ENCODE measurements around the gene RPL36A. TPM values are rescaled to one million over a fixed set of nuclear protein-coding genes. Genes with fewer than 3 reads are reported as not detected.
A peak's percentile ranks its signal among the peaks of the same experiment; 100 is the strongest.

RPL36A gene
- total and polyA plus RNA-seq, 9 of the 15 experiments (the other 6 are each of a cell fraction or from before 2014, with no cell fraction given): 412 to 4,539 (median 3,209) TPM

DNA sequence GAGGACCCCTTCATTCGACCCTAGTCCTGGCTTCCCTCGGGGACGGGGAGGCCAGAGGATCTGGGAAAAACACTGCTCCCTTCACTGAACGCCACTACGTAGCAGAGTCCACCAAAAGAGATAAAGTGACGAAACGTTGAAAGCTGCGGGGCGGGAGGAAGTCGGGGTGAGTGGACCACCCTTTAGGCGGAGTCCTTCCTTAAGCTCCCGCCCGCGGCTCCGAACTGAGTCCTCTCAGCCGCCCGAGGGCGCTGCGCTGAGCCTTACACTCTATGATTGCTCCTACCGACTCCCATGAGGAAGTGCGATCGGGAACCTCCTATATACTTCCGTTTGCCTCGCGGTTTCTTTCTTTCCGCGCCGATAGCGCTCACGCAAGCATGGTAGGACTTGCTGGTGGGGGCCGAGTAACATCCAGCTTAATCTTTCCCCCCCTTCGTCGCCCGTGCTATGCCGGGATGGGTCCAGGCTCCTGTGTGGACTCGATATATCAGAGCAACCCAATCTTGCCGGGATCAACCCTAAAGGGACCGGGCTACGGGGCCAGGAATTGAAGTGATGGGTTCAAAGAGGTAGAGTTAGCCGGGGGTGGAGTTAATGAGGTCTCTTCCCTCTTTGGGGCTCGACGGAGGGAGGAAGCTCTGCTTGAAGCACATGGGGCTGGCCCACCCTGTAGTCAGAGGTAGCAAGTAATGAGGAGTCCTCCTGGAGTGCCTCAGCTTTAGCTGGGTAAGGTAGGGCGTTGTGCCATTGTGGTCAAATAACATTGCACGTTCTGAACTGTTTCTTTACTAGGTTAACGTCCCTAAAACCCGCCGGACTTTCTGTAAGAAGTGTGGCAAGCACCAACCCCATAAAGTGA is at the start of gene RPL36A (continued):
- TF ChIP-seq ZNF408 (CRISPR knock-in tag; IDR thresholded peaks at IDR 0.05; ENCODE audit: low read depth): no peak
- peak; percentile 97 for TF ChIP-seq RBFOX2 (IDR thresholded peaks at IDR 0.05; ENCODE audit: low read depth, low read length)
- TF ChIP-seq, protein P1, sequence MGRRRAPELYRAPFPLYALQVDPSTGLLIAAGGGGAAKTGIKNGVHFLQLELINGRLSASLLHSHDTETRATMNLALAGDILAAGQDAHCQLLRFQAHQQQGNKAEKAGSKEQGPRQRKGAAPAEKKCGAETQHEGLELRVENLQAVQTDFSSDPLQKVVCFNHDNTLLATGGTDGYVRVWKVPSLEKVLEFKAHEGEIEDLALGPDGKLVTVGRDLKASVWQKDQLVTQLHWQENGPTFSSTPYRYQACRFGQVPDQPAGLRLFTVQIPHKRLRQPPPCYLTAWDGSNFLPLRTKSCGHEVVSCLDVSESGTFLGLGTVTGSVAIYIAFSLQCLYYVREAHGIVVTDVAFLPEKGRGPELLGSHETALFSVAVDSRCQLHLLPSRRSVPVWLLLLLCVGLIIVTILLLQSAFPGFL (CRISPR knock-in tag; IDR thresholded peaks at IDR 0.05): 0 out of 2 replicates have a peak, but pooled peaks have one; percentile 73
- no peak for TF ChIP-seq HSF4 (CRISPR knock-in tag; IDR thresholded peaks at IDR 0.05; ENCODE audit: borderline replicate concordance)
- 0 out of 2 replicates have a peak, but pooled peaks have one; percentile 63 for TF ChIP-seq HNRNPUL1 (IDR thresholded peaks at IDR 0.05; ENCODE audit: low read length)
- TF ChIP-seq SPI1 (IDR thresholded peaks at IDR 0.05; ENCODE audit: borderline replicate concordance, low read depth, low read length): peak; percentile 96
- TF ChIP-seq NONO (IDR thresholded peaks at IDR 0.05; ENCODE audit: low read depth in 2 of 2, low read length in 1 of 2): 0 out of 4 replicates have a peak, but pooled peaks of 1 of the 2 experiments have one; percentile 35
- TF ChIP-seq EP300 (IDR thresholded peaks at IDR 0.05; ENCODE audit: low read length): peak; percentile 14
- TF ChIP-seq RCOR1 (IDR thresholded peaks at IDR 0.05; ENCODE audit: borderline replicate concordance in 1 of 2, low read depth in 2 of 2, low read length in 2 of 2): peak in 1 of 2 experiments; percentile 43; a peak in 1 of 4 replicates
- no peak for TF ChIP-seq KLF6 (CRISPR knock-in tag; IDR thresholded peaks at IDR 0.05; ENCODE audit: borderline replicate concordance)
- TF ChIP-seq DMBX1 (CRISPR knock-in tag; IDR thresholded peaks at IDR 0.05; ENCODE audit: borderline replicate concordance): no peak
- TF ChIP-seq SMARCC2 (IDR thresholded peaks at IDR 0.05; ENCODE audit: low read depth): no peak
- TF ChIP-seq GABPB1 (CRISPR knock-in tag; IDR thresholded peaks at IDR 0.05): peak; percentile 77
- peak in 1 of 2 experiments; percentile 27; a peak in 2 of 4 replicates for TF ChIP-seq HDAC1 (IDR thresholded peaks at IDR 0.05)
- no peak for TF ChIP-seq HNRNPK (IDR thresholded peaks at IDR 0.05; ENCODE audit: low read depth, low read length, poor library complexity, severe bottlenecking)
- TF ChIP-seq ZBTB33 (CRISPR knock-in tag; IDR thresholded peaks at IDR 0.05): peak; percentile 71; the same call in 1 of the 2 replicates
- peak; percentile 79 for TF ChIP-seq RB1 (IDR thresholded peaks at IDR 0.05; ENCODE audit: low read depth)
- TF ChIP-seq, protein P2, sequence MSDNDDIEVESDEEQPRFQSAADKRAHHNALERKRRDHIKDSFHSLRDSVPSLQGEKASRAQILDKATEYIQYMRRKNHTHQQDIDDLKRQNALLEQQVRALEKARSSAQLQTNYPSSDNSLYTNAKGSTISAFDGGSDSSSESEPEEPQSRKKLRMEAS (CRISPR knock-in tag; IDR thresholded peaks at IDR 0.05): peak; percentile 65; the same call in 1 of the 2 replicates
- peak; percentile 15 to 32; a peak in 1 of 4 replicates for TF ChIP-seq NRF1 (conservative IDR thresholded peaks at IDR 0.05 in 1 of 2, IDR thresholded peaks at IDR 0.05 in 1 of 2)
- 0 out of 2 replicates have a peak, but pooled peaks have one; percentile 16 for TF ChIP-seq MECOM (CRISPR knock-in tag; IDR thresholded peaks at IDR 0.05)
- TF ChIP-seq TCF7 (IDR thresholded peaks at IDR 0.05; ENCODE audit: borderline replicate concordance): 0 out of 2 replicates have a peak, but pooled peaks have one; percentile 66
- peak; percentile 72; the same call in 1 of the 2 replicates for TF ChIP-seq ATF7 (IDR thresholded peaks at IDR 0.05)
- TF ChIP-seq NR2C2 (CRISPR knock-in tag; IDR thresholded peaks at IDR 0.05): no peak
- peak; percentile 66; the same call in 1 of the 2 replicates for TF ChIP-seq NR2C2 (tag; IDR thresholded peaks at IDR 0.05)
- 0 out of 2 replicates have a peak, but pooled peaks have one; percentile 58 for TF ChIP-seq PTBP1 (IDR thresholded peaks at IDR 0.05; ENCODE audit: low read depth, low read length)

All from K562 (cell line).